Psoas muscle (tissue), 8 donors: ENCODE measurements around the gene MGAT1. TPM values are rescaled to one million over a fixed set of nuclear protein-coding genes. Genes with fewer than 3 reads are reported as not detected.

Source experiments
- ATAC-seq, 4 donors: fragments of 200-7000 bp; cut with Tn5 transposase; one replicate each; pipeline ENCODE4 v1.9.1; 2020; ENCODE audit warnings: moderate library complexity in 3 of 4, mild to moderate bottlenecking in 2 of 4
- DNase-seq, 2 donors: peaks; one replicate each; pipeline ENCODE4 v3.0.0-alpha.2; 2020
- H3K27ac ChIP-seq: fragments of 200-600 bp; one replicate; pipeline ENCODE4 v1.8.0; 2022
- H3K27me3 ChIP-seq, 3 donors: fragments of 200-600 bp in 1 of 3; one replicate each; pipeline versions ENCODE4 v1.6.1 to v1.8.0; 2013 to 2022; ENCODE audit warnings: low read length in 2 of 3, mild to moderate bottlenecking in 2 of 3, moderate library complexity in 1 of 3; ENCODE audit not compliant: insufficient read depth in 3 of 3
- H3K36me3 ChIP-seq, 2 donors: fragments of 200-600 bp in 1 of 2; one replicate each; pipeline versions ENCODE4 v1.6.1 to v1.8.0; 2013 to 2022; ENCODE audit warnings: low read depth in 1 of 2, mild to moderate bottlenecking in 1 of 2, moderate library complexity in 1 of 2; ENCODE audit not compliant: insufficient read depth in 1 of 2
- H3K4me1 ChIP-seq: fragments of 200-600 bp; one replicate; pipeline ENCODE4 v1.8.0; 2022
- H3K4me3 ChIP-seq: fragments of 200-600 bp; one replicate; pipeline ENCODE4 v1.8.0; 2022; ENCODE audit warnings: mild to moderate bottlenecking
- H3K9me3 ChIP-seq: fragments of 200-600 bp; one replicate; pipeline ENCODE4 v1.8.0; 2022
- WGBS, 3 donors: extraction: QIAGEN DNeasy Blood & Tissue Kit; methylation state at CpG; one replicate each; pipeline versions ENCODE4 v1.1.6 to v1.1.7; 2013; 5-methylcytosine and 5-hydroxymethylcytosine counted together
- intact Hi-C, 2 donors: fragments of 100-400 bp; cut with DNase I; formaldehyde crosslinking; loops; one replicate each; pipeline versions ENCODE4 v1.11.0 to v1.14.2; 2022
- polyA plus RNA-seq, 3 donors: library from polyadenylated mRNA; stranded (reverse); fragments of 200-250 nt; gene quantifications; one replicate each; pipeline ENCODE4 v1.2.3, GENCODE V29; 2013
- total RNA-seq, 4 donors: library from RNA; stranded (reverse); fragmentation: NEBNext Ultra II Directional in 2 of 4; extraction: Animal tissue kit (Norgen Biotek cat#: 25700) in 2 of 4; gene quantifications; one replicate each; pipeline versions ENCODE4 v1.2.1 to v1.2.4, GENCODE V29; 2021 to 2023
- TF ChIP-seq, protein P1 (sequence below): fragments of 200-600 bp; IDR thresholded peaks from one replicate; pipeline ENCODE4 v1.8.0; 2022; ENCODE audit warnings: antibody characterized with exemption
- donor health status: healthy with polysubstance abuse.
- donor health status: DM: no; HTN: no; CAD: no; lungs with moderate emphysema.
- donor health status: Bipolar disorder and iron deficiency.
- donor health status: healthy.
- donor health status: DM: yes; HTN: yes; CAD: no.
- donor health status: DM: no; HTN: no; CAD: no.
- donor health status: DM: no; HTN: no; CAD: no.
- donor health status: DM: yes; HTN: yes; CAD: no.

MGAT1 gene
- total and polyA plus RNA-seq, 7 donors = 53.6 to 134 (median 71.6) TPM

DNA sequence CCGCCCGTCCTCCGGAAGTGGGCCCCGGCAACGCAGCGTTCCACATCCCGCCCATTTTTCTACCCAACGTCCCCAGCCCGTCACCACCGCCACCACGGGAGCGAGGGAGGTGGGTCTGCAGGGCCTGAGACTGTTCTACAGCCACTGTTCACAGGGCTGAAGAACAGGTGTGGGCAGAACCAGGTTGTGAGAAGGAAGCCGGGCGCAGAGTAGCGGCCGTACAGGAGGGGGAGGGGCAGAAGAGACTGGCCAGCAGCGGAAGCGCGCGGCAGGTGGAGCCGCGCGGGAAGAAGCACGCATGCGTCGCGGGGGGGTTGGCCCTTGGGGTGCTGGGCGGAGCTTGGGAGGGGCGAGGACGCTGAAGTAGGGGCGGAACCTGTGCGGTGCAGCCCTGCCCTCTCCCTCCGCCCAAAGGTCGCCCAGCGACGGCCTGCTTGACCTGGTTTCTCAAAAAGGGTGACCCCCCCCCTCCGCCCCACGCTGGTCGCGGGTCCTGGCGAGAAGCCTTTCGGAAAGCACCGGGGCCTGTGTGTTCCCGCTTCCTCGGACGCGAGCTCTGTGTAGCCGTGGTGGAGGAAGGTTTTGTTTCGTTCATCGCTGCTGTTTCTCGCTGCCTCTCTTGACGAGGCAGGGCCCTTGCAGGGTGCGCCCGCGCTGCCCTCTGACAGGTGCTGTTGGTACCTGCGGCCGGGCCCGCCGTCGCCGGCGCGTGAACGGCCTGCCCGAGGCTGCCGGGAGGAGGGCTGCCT is 7.8 kb upstream of the MGAT1 start:
- H3K4me1 ChIP-seq = peaks cover 51% of the 10 kb centered on the region
- peak overlapping the region; percentile 99 for H3K27ac ChIP-seq
- ATAC-seq (peak; percentile 92 to 96 (median 94)), DNase-seq (peak; percentile 96 to 99)
- peaks cover 3 to 14% of the 10 kb centered on the region in 2 donors for H3K36me3 ChIP-seq
- H3K9me3 ChIP-seq = no peaks in the 10 kb centered on the region
- no peaks in the 10 kb centered on the region for H3K27me3 ChIP-seq
- intact Hi-C loops = loop anchor here in 1 of 2 donors (2.0 kb wide), 1 partner anchor 20 kb away; no protein-coding TSS in a partner anchor
- peak overlapping the region; percentile 93 for H3K4me3 ChIP-seq
- TF ChIP-seq, protein P1, sequence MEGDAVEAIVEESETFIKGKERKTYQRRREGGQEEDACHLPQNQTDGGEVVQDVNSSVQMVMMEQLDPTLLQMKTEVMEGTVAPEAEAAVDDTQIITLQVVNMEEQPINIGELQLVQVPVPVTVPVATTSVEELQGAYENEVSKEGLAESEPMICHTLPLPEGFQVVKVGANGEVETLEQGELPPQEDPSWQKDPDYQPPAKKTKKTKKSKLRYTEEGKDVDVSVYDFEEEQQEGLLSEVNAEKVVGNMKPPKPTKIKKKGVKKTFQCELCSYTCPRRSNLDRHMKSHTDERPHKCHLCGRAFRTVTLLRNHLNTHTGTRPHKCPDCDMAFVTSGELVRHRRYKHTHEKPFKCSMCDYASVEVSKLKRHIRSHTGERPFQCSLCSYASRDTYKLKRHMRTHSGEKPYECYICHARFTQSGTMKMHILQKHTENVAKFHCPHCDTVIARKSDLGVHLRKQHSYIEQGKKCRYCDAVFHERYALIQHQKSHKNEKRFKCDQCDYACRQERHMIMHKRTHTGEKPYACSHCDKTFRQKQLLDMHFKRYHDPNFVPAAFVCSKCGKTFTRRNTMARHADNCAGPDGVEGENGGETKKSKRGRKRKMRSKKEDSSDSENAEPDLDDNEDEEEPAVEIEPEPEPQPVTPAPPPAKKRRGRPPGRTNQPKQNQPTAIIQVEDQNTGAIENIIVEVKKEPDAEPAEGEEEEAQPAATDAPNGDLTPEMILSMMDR = no peak
- 0 to 1% (median 0%) methylated on average over 58 to 66 of the region's 66 CpGs for WGBS, 3 donors

DNA sequence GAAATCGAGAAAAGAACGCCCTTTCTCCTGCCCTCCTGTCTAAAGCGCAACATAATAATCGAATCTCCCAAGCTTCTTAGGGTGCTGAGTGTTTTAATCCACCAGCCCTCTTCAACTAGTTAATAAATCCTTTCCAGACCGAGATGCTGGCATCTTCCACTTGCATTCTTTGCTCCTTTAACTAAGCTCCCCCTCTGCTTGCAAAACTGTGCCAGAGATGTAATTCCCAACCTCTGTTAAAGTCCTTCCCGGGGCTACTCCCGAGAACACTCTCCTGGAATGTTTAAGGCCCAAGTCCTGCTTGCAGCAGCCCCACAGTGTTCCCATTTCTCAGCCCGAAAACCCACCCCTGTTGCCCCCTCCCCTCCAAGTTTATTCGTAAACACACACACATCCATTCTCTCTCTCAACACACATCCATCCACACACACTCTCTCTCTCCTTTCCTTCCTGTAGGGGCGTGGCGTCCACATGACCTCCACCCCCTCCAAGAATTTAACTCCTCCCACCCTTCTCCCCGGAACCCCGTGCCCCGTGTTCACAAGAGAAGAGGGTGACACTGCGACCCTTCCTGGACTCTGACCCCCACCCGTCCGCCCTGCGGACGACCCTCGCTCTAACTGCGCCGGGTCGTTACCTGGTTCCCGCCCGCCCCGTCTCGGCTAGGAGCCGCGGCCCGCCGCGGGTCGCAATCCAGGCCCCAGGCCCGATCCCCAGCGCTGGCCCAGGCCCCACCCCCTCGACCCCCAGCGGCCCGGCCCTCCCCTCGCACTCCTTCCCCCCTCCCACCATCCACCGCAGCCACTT is 7.0 kb upstream of the MGAT1 start:
- Histone ChIP-seq H3K4me3 (peak overlapping the region; percentile 93), H3K36me3 (peaks cover 3 to 14% of the 10 kb centered on the region in 2 donors), H3K27me3 (no peaks in the 10 kb centered on the region), H3K27ac (peak overlapping the region; percentile 99), H3K9me3 (no peaks in the 10 kb centered on the region), H3K4me1 (peaks cover 59% of the 10 kb centered on the region)
- TF ChIP-seq, protein P1 = no peak
- 3 to 5% (median 3%) methylated on average over 24 to 40 of the region's 40 CpGs for WGBS, 3 donors
- DNase-seq = peak; percentile 93 to 97
- intact Hi-C loops = loop anchor here (2.0 to 10.0 kb wide), 2 partner anchors 21 to 375 kb away; no protein-coding TSS in a partner anchor
- ATAC-seq = peak; percentile 88 to 92 (median 90)

DNA sequence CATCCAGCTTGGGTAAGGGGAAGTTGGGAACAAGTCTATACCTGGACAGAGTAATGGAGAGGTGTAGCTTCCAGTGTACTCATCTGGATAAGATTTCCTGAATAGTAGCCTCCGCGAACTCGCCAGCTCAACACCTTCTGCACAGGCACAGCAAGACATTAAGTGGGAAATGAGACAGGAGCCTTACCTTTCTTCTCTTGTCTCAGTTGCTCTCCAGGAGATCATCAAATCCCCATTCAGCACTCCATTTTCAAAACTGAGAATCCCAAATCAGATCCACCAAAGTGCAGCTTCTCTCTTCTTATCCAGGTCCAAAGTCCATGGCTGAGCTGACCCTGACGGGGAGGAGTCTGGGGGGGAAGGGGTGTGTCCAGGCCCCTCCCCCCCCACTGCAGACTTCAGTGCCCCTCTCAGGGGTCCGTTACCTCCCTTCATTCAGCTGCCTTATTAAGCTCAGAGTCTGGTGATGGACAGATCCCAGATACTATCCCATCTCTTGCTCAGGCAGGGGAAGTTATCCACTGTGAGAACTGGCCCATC is 5.9 kb upstream of the MGAT1 start:
- ATAC-seq = no peak
- H3K27ac ChIP-seq = peak overlapping the region; percentile 99
- H3K27me3 ChIP-seq = no peaks in the 10 kb centered on the region
- H3K4me3 ChIP-seq = peak overlapping the region; percentile 93
- no peak for DNase-seq
- peaks cover 3 to 14% of the 10 kb centered on the region in 2 donors for H3K36me3 ChIP-seq
- intact Hi-C loops = loop anchor here (10.0 kb wide), 1 partner anchor 376 kb away; no protein-coding TSS in a partner anchor
- TF ChIP-seq, protein P1 = no peak
- peaks cover 68% of the 10 kb centered on the region for H3K4me1 ChIP-seq
- H3K9me3 ChIP-seq = no peaks in the 10 kb centered on the region
- 59 to 79% (median 74%) methylated on average over 5 of the region's 5 CpGs for WGBS, 3 donors

DNA sequence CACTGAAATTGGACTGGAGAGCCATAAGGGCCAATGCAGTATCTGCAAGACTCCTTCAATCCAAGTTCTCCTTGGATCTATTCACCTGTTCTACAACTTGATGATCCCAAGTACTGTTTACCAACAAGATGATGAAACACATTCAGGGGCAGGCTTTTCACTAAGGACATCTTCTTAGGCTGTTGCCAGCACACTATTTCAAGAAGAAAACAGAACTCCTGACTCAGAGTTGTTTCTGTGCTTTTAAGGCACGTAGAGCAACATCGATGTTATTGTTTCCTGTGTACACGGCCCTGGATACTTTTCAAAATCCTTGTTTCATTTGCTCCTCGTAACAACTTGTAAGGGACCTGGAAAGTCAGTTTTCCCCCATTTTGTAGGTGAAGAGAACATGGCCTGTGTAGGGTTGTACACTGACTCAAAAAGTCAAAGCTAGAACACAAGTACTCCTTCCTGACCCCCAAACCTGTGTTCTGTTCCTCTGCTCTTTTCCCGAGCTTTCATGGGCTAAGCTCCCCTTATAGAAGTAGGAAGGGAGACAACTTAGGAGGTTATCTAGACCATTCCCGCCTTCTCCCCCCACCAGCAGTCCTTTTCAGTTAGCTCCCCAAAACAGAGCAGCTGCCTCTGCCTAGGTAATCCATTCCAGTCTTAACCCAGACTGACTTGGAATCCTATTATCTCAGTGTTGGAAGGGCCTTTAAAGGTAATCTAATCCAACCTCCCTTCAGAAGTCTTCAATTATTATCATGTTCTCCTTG is 5.2 kb upstream of the MGAT1 start:
- ATAC-seq (no peak), DNase-seq (no peak)
- H3K4me1 ChIP-seq = peaks cover 75% of the 10 kb centered on the region
- H3K27me3 ChIP-seq = no peaks in the 10 kb centered on the region
- peak overlapping the region; percentile 93 for H3K4me3 ChIP-seq
- TF ChIP-seq, protein P1 = no peak
- peak overlapping the region; percentile 99 for H3K27ac ChIP-seq
- H3K9me3 ChIP-seq = no peaks in the 10 kb centered on the region
- WGBS, 3 donors = 43 to 64% (median 62%) methylated on average over 6 of the region's 6 CpGs
- H3K36me3 ChIP-seq = peaks cover 3 to 14% of the 10 kb centered on the region in 2 donors
- intact Hi-C loops = loop anchor here (10.0 kb wide), 1 partner anchor 377 kb away; no protein-coding TSS in a partner anchor
